GM19397 (cell line): ENCODE measurements around the gene TMEM217.

Experiments
- ATAC-seq: cut with Tn5 transposase; IDR thresholded peaks from one replicate; pipeline ENCODE4 v1.9.1; 2021; ENCODE audit warnings: mild to moderate bottlenecking, moderate library complexity; ENCODE audit not compliant: unreplicated experiment

Gene TMEM217

DNA sequence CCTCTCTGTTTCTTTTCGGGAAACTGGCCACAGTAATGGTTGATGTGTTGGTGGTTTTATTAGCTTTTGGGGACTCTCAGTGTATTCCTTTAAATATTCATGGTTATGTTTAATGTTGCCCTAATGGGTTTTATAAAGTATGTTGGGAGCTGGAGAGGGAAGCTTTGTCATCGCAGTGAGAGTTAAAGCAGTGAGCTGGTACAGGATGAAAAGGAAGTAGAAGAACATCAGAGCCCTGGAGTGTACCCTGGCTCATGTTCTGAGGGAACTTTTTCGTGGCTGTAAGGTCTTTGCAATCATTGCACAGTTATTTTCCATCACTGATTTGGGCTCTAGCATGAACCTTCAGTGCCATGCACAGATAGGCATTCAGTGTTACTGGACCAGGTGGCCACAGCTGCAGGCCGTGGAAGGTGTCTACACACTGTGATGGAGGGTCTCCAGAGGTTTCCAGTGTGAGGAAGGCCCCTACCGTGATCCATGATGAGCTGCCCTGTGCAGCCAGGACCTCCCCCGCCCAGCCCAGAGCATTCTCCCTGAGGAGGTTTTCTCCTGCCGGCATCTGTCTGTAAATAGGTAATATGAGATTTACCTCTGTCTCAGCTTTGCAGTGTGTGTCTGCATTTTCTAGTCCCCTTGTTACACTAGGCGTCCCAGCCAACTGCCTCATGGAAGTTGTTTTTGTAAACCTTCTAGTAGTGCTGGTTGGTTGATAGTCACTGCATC lies 22.4 kb upstream of the TMEM217 start:
- ATAC-seq = no peak

DNA sequence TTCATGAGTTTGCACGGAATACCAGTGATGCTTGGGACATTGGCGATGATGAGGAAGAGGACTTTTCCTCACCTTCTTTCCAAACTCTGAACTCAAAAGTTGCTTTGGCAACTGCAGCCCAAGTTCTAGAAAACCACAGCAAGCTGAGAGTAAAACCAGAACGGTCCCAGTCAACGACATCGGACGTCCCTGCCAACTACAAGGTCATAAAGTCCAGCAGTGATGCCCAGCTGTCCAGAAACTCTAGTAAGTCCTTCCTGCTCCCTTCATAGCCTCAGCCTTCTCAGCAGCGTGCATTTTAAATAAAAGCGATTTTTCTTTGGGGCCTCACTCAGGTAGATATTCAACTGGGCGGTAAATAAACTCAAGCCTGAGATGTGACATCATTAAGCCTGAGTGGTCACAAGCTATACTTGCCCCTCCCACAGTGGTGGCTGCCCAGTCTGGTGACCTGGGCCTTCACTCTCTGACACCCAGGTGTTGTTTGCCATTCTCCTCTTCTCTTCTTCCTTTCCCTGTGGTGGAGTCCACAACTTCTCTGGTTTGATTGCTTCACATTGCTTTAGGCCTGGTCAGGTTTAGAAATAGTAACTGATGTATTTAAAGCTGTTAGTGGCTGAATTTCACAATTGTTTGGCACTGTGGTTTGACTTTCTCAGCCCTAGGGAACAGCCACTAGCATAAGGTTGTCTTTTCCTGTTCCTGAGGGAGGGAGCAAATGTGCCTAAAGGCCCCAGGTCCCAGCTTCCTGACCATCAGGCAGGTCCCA lies 21.6 kb upstream of the TMEM217 start:
- no peak for ATAC-seq

DNA sequence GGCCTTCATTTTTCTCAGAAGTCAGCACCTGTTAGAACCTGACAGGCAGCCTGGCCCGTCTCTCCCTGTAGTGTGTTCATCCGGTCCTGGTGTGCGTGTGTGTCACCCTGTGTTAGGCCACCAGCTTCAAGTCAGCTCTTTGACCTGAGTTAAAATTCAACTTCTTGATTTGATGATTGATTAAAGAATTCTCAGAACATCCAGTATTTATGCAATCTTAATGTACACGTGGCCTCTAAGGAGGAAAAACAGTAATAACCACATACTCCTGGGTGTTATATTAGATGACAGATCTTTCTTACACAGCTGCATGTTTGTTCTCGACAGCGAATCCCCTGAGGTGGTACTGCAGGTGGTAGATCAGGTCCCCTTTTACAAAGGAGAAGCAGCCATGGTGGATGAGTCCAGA lies 19.1 kb upstream of the TMEM217 start:
- peak; percentile 68 for ATAC-seq

DNA sequence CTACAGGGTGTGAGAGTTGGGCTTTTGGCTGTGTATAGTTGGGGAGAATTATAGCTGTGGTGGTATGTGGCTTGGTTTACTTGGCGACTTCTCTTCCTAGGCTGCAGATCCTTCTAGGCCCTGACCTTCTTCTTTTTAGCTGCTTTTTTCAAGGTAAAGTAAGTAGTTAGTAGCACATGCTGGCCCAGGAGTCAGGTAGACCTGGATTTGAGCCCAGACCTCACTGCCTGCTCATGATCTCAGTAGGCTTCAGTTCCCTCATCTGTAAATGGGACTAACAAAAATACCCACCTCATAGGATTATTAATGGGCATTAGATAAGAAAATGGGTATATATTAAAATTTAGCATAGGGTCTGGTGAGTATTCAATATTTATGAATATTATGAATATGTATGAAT lies 17.4 kb upstream of the TMEM217 start:
- ATAC-seq = no peak

DNA sequence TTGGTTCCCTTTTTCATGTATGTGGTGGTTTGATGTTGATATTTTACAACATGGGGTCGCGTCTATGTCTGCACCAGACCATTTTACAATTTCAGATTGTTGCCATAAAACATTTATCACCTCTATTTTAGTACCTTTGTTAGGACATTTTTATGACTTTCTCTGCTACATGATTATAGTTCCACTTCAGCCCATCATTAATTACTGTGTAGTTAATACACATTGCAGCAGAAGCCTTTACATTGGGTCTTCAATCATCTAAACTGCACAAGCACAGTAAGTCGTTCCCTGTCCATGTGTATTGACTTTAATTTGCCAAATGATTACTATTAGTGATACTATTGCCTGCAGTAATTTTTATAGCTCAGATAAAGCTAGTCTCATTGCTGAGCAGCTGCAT lies 15.7 kb upstream of the TMEM217 start:
- ATAC-seq = no peak

DNA sequence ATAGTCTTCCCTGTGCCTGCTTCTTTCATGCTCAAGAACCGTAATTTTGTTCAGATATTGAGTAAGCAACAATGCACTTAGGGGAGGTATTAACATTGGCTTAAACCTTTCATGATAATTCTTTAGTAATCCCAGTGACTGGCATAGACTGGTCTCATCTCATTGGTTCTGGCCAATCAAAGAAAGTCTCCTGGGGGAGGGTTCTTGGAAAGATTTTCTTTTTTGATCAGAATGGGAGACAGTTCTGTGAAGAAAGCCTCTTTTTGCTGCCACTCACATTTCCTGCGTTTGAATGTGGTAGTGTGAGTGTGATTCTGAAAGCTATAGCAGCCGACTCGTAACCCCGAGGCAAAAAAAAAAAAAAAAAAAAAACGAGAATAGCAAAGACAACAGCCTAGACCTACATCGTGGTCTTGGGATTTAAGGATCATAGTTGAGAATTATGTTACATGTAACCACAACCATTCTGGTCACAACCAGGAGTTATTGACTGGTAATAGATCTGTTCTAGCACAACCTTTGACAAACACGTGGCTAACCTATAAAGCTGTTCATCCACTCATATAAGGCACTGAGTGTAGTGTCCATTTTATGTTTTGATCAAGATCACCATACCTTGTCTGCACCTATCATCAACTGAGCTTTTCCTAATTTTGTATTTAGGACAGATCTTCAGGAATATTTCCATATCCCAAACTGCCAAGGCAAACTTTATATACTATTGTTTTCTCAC lies 15.1 kb upstream of the TMEM217 start:
- ATAC-seq = no peak

DNA sequence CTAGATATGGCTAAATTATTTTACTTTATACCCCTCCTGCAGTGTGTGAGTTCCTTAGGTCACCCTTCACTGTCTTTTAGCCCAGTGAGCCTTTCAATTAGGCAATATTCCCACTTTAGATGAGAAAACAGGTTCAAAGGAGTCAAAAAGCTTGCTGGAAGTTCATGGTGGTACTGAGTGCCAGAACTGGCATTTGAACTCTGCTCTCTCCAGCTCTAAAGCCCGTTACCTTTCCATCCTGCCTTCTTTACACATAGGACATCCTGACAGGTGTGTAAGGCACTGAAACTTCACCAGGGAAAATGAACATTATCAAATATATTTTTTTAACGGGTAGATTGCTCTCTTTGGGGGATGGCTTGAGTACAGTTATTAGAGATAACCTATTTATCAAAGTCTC lies 11.2 kb upstream of the TMEM217 start:
- no peak for ATAC-seq

DNA sequence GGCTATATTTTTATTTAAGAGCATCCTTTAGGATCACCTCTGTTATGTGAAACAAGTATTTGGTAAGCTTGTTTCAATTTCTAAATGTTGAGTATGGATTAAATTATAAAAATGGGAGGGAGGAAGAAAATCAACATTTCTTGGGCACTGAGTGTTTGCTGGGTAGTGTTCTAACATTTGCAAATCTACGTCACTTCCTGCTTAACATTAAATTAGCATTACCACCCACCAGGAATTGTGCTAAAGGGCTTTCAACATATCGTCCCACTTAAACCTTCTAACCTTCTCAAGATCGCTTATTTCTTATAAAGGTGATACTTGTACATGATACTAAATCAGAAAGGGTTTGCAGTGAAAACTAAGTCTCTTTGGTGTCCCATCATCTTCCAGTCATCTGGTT lies 7.9 kb upstream of the TMEM217 start:
- ATAC-seq = no peak

DNA sequence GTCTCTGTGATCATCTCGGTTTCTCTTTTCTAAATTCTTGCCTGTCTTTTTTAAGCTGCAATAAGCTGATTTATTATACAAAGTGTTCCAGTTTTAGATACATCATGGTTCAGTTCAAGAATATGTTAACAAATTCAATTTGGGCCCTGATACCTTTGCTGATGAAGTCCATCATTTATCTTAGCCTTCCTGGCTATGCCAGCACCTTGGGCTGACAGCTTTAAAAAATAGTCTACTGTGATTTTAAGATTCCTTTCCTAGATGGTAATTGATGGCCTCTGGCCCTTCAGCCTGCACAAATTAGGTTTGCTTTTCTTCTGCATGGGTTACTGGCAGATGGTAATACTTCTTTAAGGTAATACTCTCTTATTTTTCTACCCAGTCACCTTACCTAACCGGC lies 7.1 kb upstream of the TMEM217 start:
- ATAC-seq = no peak

DNA sequence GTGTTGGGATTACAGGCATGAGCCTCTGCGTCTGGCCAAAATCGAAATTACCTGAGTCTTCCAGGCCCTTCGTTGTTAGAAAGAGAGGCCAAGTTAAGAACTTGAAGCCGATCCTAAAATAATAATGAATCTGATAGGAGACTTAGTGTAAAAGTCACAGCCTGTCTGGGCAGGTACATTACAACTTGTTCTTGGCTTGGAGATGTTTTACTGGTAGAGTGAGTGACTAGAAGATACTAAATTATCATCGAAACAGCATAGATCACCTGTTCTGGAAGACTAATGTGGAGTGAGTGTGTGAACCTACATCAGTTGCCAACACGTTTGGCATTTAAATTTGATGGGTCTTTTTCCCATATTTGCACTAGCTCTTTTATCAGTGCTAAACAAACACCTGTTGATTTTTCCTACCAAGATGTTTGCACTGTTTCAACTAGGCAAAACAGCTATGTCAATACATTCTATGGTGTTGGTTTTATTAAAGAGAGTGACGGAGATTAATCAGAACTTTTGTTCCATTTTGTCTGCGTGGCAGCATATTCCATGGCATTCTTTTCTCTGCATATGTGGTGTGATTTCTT lies 4.6 kb upstream of the TMEM217 start:
- no peak for ATAC-seq

DNA sequence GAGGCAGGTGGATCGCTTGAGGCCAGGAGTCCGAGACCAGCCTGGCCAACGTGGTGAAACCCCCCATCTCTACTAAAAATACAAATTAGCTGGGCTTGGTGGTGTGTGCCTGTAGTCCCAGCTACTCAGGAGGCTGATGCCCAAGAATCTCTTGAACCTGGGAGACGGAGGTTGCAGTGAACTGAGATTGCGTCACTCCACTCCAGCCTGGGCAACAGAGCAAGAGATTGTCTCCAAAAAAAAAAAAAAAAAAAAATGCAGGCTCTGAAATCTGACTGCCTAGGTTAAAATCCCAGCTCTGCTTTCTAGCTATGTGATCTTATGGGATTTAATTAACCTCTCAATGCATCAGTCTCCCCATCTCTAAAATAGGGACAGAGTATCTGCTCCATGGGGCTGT lies 3.3 kb upstream of the TMEM217 start:
- ATAC-seq = no peak

DNA sequence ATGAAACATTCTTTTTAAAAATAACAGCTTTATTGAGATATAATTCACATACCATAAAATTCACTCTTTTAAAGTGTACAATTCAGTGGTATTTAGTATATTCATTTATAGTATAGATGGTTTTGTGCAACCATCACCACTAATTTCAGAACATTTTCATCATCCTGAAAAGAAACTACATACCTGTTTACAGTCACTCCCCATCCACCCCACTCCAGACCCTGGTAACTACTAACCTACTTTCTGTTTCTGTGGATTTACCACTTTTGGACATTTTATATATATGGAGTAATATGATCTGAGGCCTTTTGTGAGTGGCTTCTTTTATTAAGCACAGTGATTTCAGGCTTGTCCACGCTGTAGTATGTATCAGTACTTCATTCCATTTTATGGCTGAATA lies 2.5 kb upstream of the TMEM217 start:
- no peak for ATAC-seq

DNA sequence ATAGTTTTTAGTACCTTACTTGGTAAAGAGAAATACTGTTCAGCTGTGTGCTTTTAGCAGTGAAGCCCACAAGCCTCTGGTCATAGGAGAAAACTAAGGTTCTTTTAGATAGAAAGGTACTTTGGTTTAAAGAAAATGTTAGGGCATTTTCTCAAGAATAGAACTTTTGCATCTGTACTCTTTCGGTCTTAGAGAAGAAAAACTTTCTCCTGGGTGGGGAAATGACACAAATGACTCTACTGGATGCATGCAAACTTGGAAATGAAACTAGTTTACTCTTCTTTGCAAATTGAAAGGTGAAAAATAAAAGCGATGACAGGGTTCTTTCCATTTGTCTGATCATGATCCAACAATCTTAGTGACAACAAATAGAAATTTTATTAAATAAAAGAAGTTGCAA lies 2.1 kb upstream of the TMEM217 start:
- no peak for ATAC-seq

DNA sequence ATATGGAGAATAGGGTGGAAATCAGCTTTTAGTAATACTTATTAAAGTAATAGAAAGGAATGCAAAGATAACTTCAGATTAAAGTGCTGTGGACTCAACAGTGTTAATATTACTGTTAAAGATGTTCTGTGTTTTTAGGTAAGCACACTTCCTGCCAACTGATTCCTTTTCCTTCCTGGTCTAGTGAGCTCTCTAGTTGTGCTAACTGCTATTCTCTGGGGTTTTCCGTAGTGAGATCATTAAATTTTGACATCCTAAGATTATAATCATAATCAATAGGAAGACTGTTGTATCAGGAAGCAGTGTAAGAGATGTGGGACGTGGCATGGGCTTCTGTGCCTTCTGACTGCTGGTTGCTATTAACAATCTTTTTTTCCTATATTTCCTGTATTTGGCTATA lies 1.2 kb upstream of the TMEM217 start:
- no peak for ATAC-seq

DNA sequence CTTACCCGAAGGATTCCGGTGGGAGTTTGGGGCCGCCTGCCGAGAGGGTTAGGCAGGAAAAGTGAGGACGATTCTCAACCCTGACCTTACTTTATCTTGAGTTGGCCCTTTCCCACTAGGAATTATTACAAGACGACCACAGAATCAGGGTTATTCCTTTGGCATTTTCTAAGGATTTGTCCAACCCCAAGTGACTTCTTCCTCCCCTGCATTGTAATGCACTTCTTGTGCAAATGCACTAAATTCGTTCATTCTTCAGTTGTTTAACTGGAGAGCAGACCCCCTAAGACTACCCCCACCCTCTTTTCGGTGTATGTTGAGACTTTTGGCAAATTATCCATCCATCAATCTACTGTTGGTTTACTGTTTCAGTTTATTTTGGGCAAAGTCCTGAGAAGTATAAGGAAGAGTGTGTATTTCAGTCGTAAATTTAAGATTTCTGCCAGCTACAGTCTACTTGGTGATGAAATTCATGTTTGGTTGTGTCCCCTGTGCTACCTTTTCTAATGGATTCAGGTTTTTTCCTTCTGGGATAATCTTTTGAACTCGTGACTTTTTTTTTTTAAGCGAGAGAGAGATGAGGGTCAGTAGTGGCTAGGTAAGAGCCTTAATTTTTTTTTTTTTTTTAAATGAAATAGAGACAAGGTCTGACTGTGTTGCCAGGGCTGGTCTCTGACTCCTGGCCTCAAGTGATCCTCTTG lies 611 bp upstream of the TMEM217 start:
- no peak for ATAC-seq

DNA sequence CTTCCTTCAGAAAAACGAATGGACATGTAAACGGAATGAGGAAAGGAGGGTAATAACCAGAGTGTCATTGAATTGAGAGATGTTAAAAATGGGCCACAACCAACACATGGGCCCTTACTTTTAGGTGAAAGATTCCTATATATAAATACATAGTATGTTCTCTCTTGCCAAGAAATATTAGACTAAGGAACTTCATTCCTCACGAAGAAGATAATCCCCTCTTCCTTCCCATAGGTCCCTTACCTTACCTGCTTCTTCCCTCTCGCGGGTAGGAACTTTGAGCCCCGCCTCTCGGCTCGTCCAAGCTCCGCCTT lies 667 bp downstream of the TMEM217 start:
- ATAC-seq = no peak

DNA sequence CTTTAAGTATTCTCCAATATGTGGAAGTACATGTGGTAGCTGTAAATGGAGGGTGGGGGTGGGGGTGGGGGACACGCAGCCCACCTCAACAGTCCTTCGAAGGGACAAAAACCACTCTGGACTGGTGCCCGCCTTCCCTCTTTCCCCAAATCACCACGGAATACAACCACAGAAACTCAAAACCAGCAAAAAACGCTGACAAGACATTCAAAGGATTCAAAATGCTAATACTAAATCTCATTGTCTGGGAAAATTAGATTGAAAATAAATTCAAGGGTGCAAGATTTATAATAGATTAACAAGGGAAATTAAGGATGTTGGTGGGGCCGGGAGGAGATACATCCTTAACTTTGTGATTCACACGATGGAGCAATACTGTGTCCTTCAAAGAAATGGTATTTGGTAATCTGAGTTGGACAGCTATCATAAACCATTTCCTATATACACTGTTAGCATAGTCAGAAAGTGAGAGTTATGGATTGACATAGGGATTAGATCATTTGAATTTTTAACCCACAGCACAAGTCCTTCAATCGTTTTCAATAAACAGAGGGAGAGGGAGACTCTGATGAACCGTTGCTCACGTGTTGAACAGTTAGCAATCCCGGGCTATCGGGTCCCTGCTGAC lies 1.1 kb downstream of the TMEM217 start:
- no peak for ATAC-seq

DNA sequence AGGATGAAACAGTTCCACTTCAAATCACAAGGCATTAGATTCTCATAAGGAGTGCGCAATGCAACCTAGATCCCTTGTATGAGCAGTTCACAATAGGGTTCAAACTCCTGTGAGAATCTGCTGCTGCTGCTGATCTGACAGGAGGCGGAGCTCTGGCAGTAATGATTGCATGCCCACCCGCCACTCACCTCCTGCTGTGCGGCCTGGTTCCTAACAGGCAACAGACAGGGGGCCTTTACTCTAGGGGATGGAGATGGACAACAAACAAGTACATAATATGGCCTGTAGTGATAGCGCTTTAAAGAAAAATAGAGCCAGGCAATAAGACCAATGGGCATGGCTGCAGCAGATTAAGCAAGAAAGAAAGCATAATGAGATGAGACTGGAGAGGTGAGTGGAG lies 3.1 kb downstream of the TMEM217 start:
- no peak for ATAC-seq

DNA sequence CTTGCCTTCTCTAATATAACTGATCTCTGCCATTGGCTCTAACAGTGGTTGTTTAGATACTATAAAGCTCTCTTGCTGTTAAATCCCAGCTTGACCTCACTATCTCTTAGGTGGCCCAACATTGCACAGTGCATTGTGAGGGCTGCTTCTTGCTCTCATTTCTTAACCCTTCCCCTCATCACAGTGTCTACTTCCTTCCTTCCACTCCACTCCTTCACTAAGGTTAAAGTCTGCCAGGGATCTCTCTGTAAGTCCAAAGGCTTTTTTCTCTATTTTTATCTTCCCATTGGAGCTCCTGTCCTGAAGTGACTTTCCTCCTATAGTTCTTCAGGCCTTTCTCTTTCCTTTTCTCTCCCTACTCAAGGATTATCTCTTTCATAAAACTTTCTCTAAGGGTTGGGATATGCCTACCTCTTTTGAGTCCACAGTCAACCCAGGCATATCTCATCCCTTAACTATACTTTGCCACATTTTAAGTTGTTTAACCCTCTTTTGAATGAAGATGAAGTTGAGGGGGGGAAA lies 4.4 kb downstream of the TMEM217 start:
- ATAC-seq = no peak

DNA sequence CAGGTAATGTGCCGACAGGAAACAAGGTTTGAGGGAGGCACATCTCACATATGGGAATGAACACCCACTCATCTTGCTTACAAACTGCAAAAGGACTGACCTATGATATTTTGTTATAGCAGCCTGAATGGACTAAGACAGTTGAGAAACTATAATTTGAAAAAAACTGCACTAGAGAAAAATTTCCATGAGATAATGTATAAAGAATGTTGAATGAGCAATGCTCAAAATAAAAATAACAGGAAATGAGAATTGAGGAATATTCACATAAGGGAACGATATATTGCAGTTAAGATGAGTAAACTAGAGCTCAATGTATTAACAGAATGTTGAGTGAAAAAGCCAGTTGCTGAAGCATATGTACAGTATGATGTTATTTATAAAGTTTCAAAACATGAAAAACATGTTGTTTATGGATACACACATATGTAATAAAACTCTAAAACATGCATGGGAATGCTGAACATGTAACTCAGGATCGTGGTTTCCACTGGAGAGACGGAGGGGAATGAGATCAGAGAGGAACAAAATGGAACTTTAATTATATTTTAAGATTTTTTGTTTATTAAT lies 6.6 kb downstream of the TMEM217 start:
- no peak for ATAC-seq
